SK-N-SH treated with all-trans-retinoic acid at 6 μM for 48 hours (cell line): Measurements from ENCODE around the gene STAG1.

Experiments
- ARNTL ChIP-seq: fragments of 450-650 bp; formaldehyde crosslinking; IDR thresholded peaks from 2 replicates; pipeline ENCODE4 v1.5.0; 2020; ENCODE audit warnings: low read depth, mild to moderate bottlenecking, moderate library complexity, borderline replicate concordance
- CSDC2 ChIP-seq: fragments of 250-450 bp; sonication (Bioruptor Pico); IDR thresholded peaks from 2 replicates; pipeline ENCODE4 v1.5.0; 2020; ENCODE audit warnings: mild to moderate bottlenecking, moderate library complexity
- CSRNP3 ChIP-seq: fragments of 250-450 bp; sonication (Bioruptor Pico); IDR thresholded peaks from 2 replicates; pipeline ENCODE4 v1.5.1; 2021; ENCODE audit warnings: mild to moderate bottlenecking, moderate library complexity
- ISL1 ChIP-seq: fragments of 250-450 bp; sonication (Bioruptor Pico); IDR thresholded peaks from 2 replicates; pipeline ENCODE4 v2.1.2; 2022; ENCODE audit warnings: mild to moderate bottlenecking, moderate library complexity
- RARB ChIP-seq: fragments of 250-450 bp; sonication (Bioruptor Pico); IDR thresholded peaks from 2 replicates; pipeline ENCODE4 v1.8.0; 2021; ENCODE audit warnings: mild to moderate bottlenecking, moderate library complexity
- ZNF565 ChIP-seq: fragments of 450-650 bp; formaldehyde crosslinking; conservative IDR thresholded peaks from 2 replicates; pipeline ENCODE4 v1.5.0; 2020; ENCODE audit warnings: low read depth, mild to moderate bottlenecking, moderate library complexity

GRCh38 chr3:136305879-136306278 is 446.3 kb downstream of the STAG1 start:
- no peak for TF ChIP-seq ISL1
- no peak for TF ChIP-seq RARB (CRISPR knock-in tag)
- TF ChIP-seq CSRNP3 (CRISPR knock-in tag) = no peak
- TF ChIP-seq ARNTL (CRISPR knock-in tag) = no peak
- TF ChIP-seq ZNF565 = no peak
- TF ChIP-seq CSDC2 = no peak
